GM19193 (cell line): ENCODE data around the gene MCTP2.

Source experiments
- POLR2A ChIP-seq: IDR thresholded peaks from 4 replicates; pipeline ENCODE4 v1.6.1; 2011; ENCODE audit not compliant: insufficient read depth, insufficient read length; ENCODE audit errors: extremely low read depth

The MCTP2 gene

GRCh38 chr15:94298364-94298763 is 67.0 kb downstream of the MCTP2 start:
- TF ChIP-seq POLR2A: no peak

DNA sequence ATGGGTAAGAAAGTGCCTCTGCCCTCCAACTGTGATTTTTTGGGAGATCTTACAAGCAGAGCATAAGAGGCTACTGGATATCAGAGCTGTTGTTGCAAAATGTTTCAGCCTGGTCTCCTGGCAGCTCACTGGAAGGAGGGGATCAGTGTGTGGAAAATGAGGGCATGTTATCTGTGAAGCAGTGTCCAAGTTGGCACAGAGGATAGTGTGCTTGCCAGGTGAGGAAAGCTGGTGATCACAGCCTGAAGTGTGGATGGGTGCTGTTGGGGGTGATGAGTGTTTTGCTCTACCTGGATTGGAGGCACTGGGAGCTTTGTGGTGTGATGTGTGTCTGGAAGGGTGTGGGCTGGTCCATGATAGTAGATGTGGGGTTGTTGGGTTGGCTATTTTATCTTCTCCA is 69.3 kb downstream of the MCTP2 start:
- no peak for TF ChIP-seq POLR2A

- TF ChIP-seq POLR2A: no peak
Observed at GRCh38 chr15:94305133-94305532, 73.8 kb downstream of the MCTP2 start.

DNA sequence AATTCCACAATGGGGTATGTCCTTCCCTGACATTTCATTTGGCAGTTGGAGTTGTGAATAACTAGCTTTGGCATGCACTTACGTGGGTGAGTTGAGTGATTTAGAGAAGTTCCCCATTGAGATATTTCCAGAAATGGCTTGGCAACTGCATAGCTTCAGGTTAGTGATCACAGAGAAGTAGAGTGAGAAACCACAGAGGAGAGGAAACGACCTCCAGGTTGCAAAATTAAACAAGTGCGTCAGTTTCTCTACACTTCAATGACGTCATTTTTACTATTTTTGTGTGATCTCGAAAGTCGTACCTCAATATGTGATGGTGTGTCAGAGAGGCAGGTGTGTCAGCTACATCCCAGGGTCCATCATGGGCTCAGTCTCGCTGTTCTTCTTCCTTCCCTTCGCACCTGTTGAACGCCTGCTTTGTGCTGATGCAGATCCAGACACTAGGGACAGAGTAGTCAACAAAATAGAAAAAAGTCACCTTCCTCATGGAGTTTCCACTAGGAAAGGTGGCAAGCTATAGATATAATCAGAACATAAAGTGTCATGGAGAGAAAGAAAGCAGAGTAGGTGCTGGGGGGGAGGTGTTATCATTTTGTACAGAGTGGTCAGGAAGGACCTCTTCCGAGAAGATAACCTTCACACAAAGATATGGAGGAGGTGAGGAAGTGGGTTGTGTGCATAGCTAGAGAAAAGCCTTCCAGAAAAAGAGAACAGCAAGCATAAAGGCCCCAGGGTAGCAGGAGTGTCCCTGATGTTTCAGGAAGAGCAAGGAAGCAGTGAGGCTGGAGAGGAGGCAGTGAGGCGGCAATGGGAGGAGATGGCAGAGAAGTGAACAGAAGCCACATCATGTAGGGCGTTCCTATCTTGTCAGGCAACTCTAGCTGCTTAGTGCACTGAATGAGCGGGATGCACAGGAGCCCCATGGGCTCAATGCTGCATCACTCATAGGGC is 75.6 kb downstream of the MCTP2 start:
- no peak for TF ChIP-seq POLR2A

DNA sequence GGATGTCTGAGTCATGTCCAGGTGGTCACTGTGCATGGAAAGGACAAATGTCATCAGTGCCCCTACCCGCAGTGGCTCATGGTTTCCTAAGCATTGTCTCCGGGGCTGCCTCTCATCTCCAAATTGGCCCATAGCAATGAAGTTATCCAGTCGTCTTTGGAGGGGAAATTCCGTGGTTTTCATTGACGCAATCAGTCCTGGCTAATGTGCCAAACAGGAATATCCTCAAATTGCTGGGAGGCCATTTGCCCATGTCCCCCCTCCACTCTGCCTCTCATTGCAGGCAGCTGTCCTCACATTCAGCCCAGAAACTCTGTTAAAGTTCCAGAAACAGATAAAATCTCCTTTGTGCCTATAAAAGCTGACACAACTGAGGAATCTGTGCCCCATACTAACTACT is 81.6 kb downstream of the MCTP2 start:
- no peak for TF ChIP-seq POLR2A

GRCh38 chr15:94314639-94315038 is 83.3 kb downstream of the MCTP2 start:
- no peak for TF ChIP-seq POLR2A

DNA sequence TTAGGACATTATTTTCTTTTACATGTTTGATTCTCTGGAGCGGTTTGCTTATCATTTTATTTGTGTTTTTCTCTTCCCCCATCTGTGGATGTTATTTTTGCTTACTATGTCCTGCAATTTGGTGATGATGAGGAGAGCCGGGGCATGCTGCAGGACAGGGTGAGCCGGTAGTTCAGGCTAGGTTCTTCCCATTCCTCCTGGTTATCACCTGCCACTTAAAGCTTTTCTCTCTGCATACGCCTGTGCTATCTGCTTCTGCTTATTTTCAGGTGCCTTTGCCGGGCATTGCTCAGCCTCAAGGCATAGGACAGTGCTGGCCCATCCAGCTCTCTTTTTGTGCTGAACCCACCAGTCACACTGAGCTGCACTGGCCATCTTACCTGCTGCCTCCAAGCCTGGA is 85.8 kb downstream of the MCTP2 start:
- TF ChIP-seq POLR2A: no peak

- no peak for TF ChIP-seq POLR2A
Observed at GRCh38 chr15:94322141-94322540, 90.8 kb downstream of the MCTP2 start.

GRCh38 chr15:94323076-94323475 is 91.7 kb downstream of the MCTP2 start:
- TF ChIP-seq POLR2A: no peak

DNA sequence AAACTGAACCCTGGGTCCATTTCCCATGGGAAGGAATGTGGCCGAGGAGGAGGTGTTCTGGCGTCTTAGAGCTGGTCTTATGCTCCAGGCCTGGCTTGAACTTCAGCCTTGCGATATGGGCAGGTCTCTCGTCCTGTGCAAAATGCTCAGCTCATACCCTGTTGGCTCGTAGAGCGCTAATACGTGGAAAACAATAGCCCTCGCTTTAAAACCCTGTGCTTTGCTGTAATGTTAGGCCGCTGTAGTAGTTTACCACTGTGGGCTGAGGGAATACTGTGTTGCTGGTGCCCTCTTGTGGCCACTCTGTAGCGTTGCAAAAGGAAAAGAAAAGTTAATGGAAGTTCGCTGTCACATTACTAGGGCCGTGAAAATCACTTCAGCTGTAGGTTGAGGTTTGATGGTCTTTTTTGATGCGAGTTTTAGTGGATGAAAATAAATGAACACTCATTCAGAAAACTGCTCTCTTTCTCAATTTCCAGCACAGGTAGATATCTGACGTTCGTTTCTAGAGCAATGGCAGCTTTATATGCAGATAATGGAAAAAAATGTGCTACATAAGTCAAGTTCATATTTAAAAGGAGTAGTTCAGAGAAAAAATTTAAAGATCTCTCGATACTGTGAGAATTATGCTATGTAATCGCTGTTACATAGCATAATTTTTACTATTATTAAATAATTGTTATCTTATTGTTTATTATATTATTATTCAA is 92.9 kb downstream of the MCTP2 start:
- TF ChIP-seq POLR2A: no peak

- TF ChIP-seq POLR2A: no peak
Observed at GRCh38 chr15:94324835-94325767, 93.7 kb downstream of the MCTP2 start.

GRCh38 chr15:94327356-94327936 is 96.1 kb downstream of the MCTP2 start:
- TF ChIP-seq POLR2A: no peak

- no peak for TF ChIP-seq POLR2A
Observed at GRCh38 chr15:94331731-94332130, 100.4 kb downstream of the MCTP2 start.

- no peak for TF ChIP-seq POLR2A
Observed at GRCh38 chr15:94335616-94336015, 104.3 kb downstream of the MCTP2 start.
